WTC11 (cell line): Measurements from ENCODE around the gene SERPINE1. TPM values are rescaled to one million over a fixed set of nuclear protein-coding genes. Genes with fewer than 3 reads are reported as not detected.

ENCODE experiments used
- ATAC-seq: fragments of 200-7000 bp; cut with Tn5 transposase; 2 replicates; pipeline ENCODE4 v1.10.0; 2021; ENCODE audit warnings: mild to moderate bottlenecking, moderate library complexity
- CTCF ChIA-PET: fragments of 300-600 bp; sonication (Branson Sonifier 250); formaldehyde crosslinking; loops from one replicate; lab custom pipeline; 2021; ENCODE audit warnings: antibody characterized with exemption; lab: Charles Lee
- POLR2A ChIA-PET: fragments of 350-600 bp; sonication (Branson Sonifier 250); formaldehyde crosslinking; loops from one replicate; lab custom pipeline; 2021; ENCODE audit warnings: antibody characterized with exemption; lab: Charles Lee
- DNase-seq: peaks from one replicate; pipeline ENCODE4 v3.0.0; 2021; ENCODE audit warnings: low spot score
- H3K27ac Mint-ChIP-seq: 2 replicates; pipeline ENCODE4 v1.8.0; 2021; ENCODE audit warnings: mixed read lengths
- H3K27me3 Mint-ChIP-seq: 2 replicates; pipeline ENCODE4 v1.8.0; 2021; ENCODE audit warnings: low read depth, mild to moderate bottlenecking, moderate library complexity, mixed read lengths
- H3K36me3 Mint-ChIP-seq: 2 replicates; pipeline ENCODE4 v1.8.0; 2021; ENCODE audit warnings: mixed read lengths
- H3K4me1 Mint-ChIP-seq: 2 replicates; pipeline ENCODE4 v1.8.0; 2022; ENCODE audit warnings: mixed read lengths
- H3K4me3 Mint-ChIP-seq: 2 replicates; pipeline ENCODE4 v1.8.0; 2021; ENCODE audit warnings: mild to moderate bottlenecking, moderate library complexity, mixed read lengths
- H3K9me3 Mint-ChIP-seq: 2 replicates; pipeline ENCODE4 v1.8.0; 2021; ENCODE audit warnings: mixed read lengths
- ATF1 ChIP-seq: sonication (generic); formaldehyde crosslinking; IDR thresholded peaks from 2 replicates; pipeline ENCODE4 v1.8.1; 2023; ENCODE audit warnings: mild to moderate bottlenecking, moderate library complexity, missing genetic modification reagents
- ATF2 ChIP-seq: sonication (generic); formaldehyde crosslinking; IDR thresholded peaks from 2 replicates; pipeline ENCODE4 v1.8.1; 2022; ENCODE audit warnings: low read depth, missing genetic modification reagents, borderline replicate concordance
- CDX4 ChIP-seq: fragments of 250-450 bp; sonication (Bioruptor Pico); IDR thresholded peaks from 2 replicates; pipeline ENCODE4 v1.9.0; 2021; ENCODE audit warnings: moderate library complexity, mild to moderate bottlenecking, inconsistent platforms, borderline replicate concordance
- ELF4 ChIP-seq: sonication (generic); formaldehyde crosslinking; IDR thresholded peaks from 2 replicates; pipeline ENCODE4 v1.8.1; 2022; ENCODE audit warnings: low read depth, mild to moderate bottlenecking, moderate library complexity, missing genetic modification reagents
- FOXJ3 ChIP-seq: sonication (generic); formaldehyde crosslinking; IDR thresholded peaks from 2 replicates; pipeline ENCODE4 v1.9.0; 2021; ENCODE audit warnings: missing genetic modification reagents, mild to moderate bottlenecking, borderline replicate concordance
- FOXP4 ChIP-seq: sonication (generic); formaldehyde crosslinking; IDR thresholded peaks from 2 replicates; pipeline ENCODE4 v1.8.0; 2022; ENCODE audit warnings: mild to moderate bottlenecking, missing genetic modification reagents
- GABPB1 ChIP-seq: sonication (generic); formaldehyde crosslinking; IDR thresholded peaks from 2 replicates; pipeline ENCODE4 v1.8.1; 2023; ENCODE audit warnings: mild to moderate bottlenecking, missing genetic modification reagents
- MYBL2 ChIP-seq: sonication (generic); formaldehyde crosslinking; IDR thresholded peaks from 2 replicates; pipeline ENCODE4 v1.8.1; 2023; ENCODE audit warnings: mild to moderate bottlenecking, moderate library complexity, missing genetic modification reagents
- NFATC4 ChIP-seq: fragments of 250-450 bp; sonication (Bioruptor Pico); IDR thresholded peaks from 2 replicates; pipeline ENCODE4 v1.9.0; 2021; ENCODE audit warnings: mild to moderate bottlenecking
- NR3C1 ChIP-seq: sonication (generic); formaldehyde crosslinking; conservative IDR thresholded peaks from 2 replicates; pipeline ENCODE4 v1.8.1; 2023; ENCODE audit warnings: low read depth, mild to moderate bottlenecking, missing genetic modification reagents
- PRRX2 ChIP-seq: fragments of 250-450 bp; sonication (Bioruptor Pico); IDR thresholded peaks from 2 replicates; pipeline ENCODE4 v1.8.0; 2021; ENCODE audit warnings: mild to moderate bottlenecking
- RORB ChIP-seq: fragments of 250-450 bp; sonication (Bioruptor Pico); IDR thresholded peaks from 2 replicates; pipeline ENCODE4 v1.9.0; 2021; ENCODE audit warnings: mild to moderate bottlenecking
- SMAD4 ChIP-seq: sonication (generic); formaldehyde crosslinking; IDR thresholded peaks from 2 replicates; pipeline ENCODE4 v1.8.0; 2022; ENCODE audit warnings: mild to moderate bottlenecking, missing genetic modification reagents
- USF2 ChIP-seq: sonication (generic); formaldehyde crosslinking; IDR thresholded peaks from 2 replicates; pipeline ENCODE4 v1.8.1; 2023; ENCODE audit warnings: mild to moderate bottlenecking, missing genetic modification reagents, moderate library complexity
- ZNF121 ChIP-seq: sonication (generic); formaldehyde crosslinking; IDR thresholded peaks from 2 replicates; pipeline ENCODE4 v1.8.0; 2023; ENCODE audit warnings: missing genetic modification reagents
- ZNF138 ChIP-seq: sonication (generic); formaldehyde crosslinking; conservative IDR thresholded peaks from 2 replicates; pipeline ENCODE4 v1.8.1; 2022; ENCODE audit warnings: mild to moderate bottlenecking, moderate library complexity, missing genetic modification reagents
- ZNF317 ChIP-seq: sonication (generic); formaldehyde crosslinking; IDR thresholded peaks from 2 replicates; pipeline ENCODE4 v1.8.1; 2023; ENCODE audit warnings: low read depth, mild to moderate bottlenecking, moderate library complexity, missing genetic modification reagents, borderline replicate concordance
- ZNF532 ChIP-seq: fragments of 250-450 bp; sonication (Bioruptor Pico); IDR thresholded peaks from 2 replicates; pipeline ENCODE4 v1.9.0; 2021; ENCODE audit warnings: mild to moderate bottlenecking, borderline replicate concordance
- ZNF671 ChIP-seq: fragments of 250-450 bp; sonication (Bioruptor Pico); IDR thresholded peaks from 2 replicates; pipeline ENCODE4 v1.8.0; 2021; ENCODE audit warnings: mild to moderate bottlenecking
- ZSCAN18 ChIP-seq: fragments of 250-450 bp; sonication (Bioruptor Pico); IDR thresholded peaks from 2 replicates; pipeline ENCODE4 v2.1.2; 2022; ENCODE audit warnings: mild to moderate bottlenecking, moderate library complexity
- total RNA-seq: library from RNA; stranded (reverse); gene quantifications from 3 replicates; pipeline ENCODE4 v1.2.3, GENCODE V29; 2021

Gene SERPINE1
- total RNA-seq, 1 experiment from 2014 or later: 2.6 TPM

- TF ChIP-seq ZNF532: no peak
- no peak for TF ChIP-seq FOXJ3 (CRISPR knock-in tag)
- no peak for TF ChIP-seq ELF4 (CRISPR knock-in tag)
Observed at GRCh38 chr7:101180130-101180755, 53.3 kb downstream of the SERPINE1 start, which contains the start of gene NAT16 (continued).

- Mint-ChIP-seq H3K27ac (no peak overlapping the region), H3K36me3 (no peaks in the 10 kb centered on the region), H3K4me3 (no peak overlapping the region), H3K27me3 (peaks cover 24% of the 10 kb centered on the region), H3K4me1 (peaks cover 12% of the 10 kb centered on the region), H3K9me3 (no peaks in the 10 kb centered on the region)
- ATAC-seq: no peak
- POLR2A ChIA-PET: no interaction called here
- DNase-seq: no peak
- no peak for TF ChIP-seq ZNF121 (CRISPR knock-in tag)
- TF ChIP-seq SMAD4: no peak
- no peak for TF ChIP-seq ATF1 (CRISPR knock-in tag)
- no peak for TF ChIP-seq ZSCAN18
- TF ChIP-seq CDX4 (CRISPR knock-in tag): no peak
- no peak for TF ChIP-seq FOXP4
- TF ChIP-seq USF2 (CRISPR knock-in tag): no peak
- TF ChIP-seq ZNF671 (CRISPR knock-in tag): no peak
- no peak for TF ChIP-seq ZNF317 (CRISPR knock-in tag)
- CTCF ChIA-PET: interaction anchor here (1.1 to 1.5 kb wide), 3 partner anchors 12 to 59 kb away, joined by 3 to 4 read pairs (median 3); no protein-coding TSS in a partner anchor
Observed at GRCh38 chr7:101185258-101185839, 58.4 kb downstream of the SERPINE1 start.

GRCh38 chr7:101186194-101186593 lies 59.3 kb downstream of the SERPINE1 start:
- DNase-seq: no peak
- TF ChIP-seq GABPB1 (CRISPR knock-in tag): no peak
- no peak for TF ChIP-seq ATF1 (CRISPR knock-in tag)
- no peak for TF ChIP-seq ATF2 (CRISPR knock-in tag)
- TF ChIP-seq MYBL2 (CRISPR knock-in tag): no peak
- TF ChIP-seq ZNF138: no peak
- no peak for TF ChIP-seq NR3C1 (CRISPR knock-in tag)
- no peak for TF ChIP-seq NFATC4 (CRISPR knock-in tag)
- no peak for TF ChIP-seq USF2 (CRISPR knock-in tag)
- TF ChIP-seq PRRX2 (CRISPR knock-in tag): no peak
- no peak for TF ChIP-seq RORB
- no peak for TF ChIP-seq ELF4 (CRISPR knock-in tag)
- no peak overlapping the region for H3K27ac Mint-ChIP-seq
- H3K27me3 Mint-ChIP-seq: peaks cover 16% of the 10 kb centered on the region
- H3K9me3 Mint-ChIP-seq: no peaks in the 10 kb centered on the region
- CTCF ChIA-PET: interaction anchor here (0.6 to 0.7 kb wide), 2 partner anchors 97 to 114 kb away, joined by 3 read pairs; no protein-coding TSS in a partner anchor
- H3K36me3 Mint-ChIP-seq: no peaks in the 10 kb centered on the region
- H3K4me1 Mint-ChIP-seq: peaks cover 7% of the 10 kb centered on the region
- POLR2A ChIA-PET: no interaction called here
- ATAC-seq: no peak
- H3K4me3 Mint-ChIP-seq: no peak overlapping the region
